ENCODE measurements around the gene NUP205. TPM values are rescaled to one million over a fixed set of nuclear protein-coding genes. Genes with fewer than 3 reads are reported as not detected.
A peak's percentile ranks its signal among the peaks of the same experiment; 100 is the strongest.

Gene NUP205, protein sequence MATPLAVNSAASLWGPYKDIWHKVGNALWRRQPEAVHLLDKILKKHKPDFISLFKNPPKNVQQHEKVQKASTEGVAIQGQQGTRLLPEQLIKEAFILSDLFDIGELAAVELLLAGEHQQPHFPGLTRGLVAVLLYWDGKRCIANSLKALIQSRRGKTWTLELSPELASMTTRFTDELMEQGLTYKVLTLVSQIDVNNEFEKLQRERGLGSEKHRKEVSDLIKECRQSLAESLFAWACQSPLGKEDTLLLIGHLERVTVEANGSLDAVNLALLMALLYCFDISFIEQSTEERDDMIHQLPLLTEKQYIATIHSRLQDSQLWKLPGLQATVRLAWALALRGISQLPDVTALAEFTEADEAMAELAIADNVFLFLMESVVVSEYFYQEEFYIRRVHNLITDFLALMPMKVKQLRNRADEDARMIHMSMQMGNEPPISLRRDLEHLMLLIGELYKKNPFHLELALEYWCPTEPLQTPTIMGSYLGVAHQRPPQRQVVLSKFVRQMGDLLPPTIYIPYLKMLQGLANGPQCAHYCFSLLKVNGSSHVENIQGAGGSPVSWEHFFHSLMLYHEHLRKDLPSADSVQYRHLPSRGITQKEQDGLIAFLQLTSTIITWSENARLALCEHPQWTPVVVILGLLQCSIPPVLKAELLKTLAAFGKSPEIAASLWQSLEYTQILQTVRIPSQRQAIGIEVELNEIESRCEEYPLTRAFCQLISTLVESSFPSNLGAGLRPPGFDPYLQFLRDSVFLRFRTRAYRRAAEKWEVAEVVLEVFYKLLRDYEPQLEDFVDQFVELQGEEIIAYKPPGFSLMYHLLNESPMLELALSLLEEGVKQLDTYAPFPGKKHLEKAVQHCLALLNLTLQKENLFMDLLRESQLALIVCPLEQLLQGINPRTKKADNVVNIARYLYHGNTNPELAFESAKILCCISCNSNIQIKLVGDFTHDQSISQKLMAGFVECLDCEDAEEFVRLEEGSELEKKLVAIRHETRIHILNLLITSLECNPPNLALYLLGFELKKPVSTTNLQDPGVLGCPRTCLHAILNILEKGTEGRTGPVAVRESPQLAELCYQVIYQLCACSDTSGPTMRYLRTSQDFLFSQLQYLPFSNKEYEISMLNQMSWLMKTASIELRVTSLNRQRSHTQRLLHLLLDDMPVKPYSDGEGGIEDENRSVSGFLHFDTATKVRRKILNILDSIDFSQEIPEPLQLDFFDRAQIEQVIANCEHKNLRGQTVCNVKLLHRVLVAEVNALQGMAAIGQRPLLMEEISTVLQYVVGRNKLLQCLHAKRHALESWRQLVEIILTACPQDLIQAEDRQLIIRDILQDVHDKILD (N-terminal part only)
- 32.3 and 35.4 TPM in 2 replicates for polyA plus RNA-seq
- polyA minus RNA-seq: 63.9 and 67.4 TPM in 2 replicates

DNA sequence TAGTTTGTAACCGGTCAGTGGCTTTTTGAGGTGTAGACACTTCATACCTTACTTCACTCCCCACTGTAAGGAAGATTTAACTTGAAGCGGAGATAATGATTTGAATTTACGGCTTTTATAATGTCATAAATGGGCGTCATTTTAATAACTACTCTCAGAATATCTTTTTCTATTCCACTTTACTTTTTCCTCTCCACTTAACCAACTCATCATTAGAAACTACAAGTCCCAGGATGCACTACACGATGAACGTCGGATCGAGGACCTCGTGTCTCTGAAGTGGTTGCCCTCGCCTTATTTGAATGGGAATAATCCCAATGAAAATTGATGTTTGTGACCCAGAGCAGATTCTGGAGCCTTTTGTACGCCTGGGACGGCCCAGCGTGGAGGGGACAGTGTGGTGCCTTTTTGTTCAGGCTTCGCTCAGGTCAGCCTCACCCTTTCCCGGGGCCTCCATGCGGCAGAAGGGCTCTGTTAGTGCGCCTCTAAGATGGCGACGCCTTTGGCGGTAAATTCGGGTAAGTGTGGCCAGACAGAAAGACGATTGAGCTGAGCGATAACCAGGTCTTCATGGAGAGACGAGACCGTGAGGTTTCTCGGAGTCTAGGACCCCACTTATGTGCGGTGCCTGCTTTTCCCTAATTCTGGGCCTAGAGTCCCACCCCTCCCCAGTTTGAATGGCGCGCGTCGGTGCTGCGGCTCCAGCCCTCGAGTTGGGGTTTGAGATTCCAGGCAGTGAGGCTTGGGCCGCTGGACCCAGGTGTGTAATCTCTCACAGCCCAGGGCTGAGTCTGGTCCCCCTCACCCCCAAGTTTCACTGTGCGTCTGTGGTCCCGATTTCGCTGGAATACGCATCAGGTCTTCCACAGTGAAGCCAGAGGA lies at the start of gene NUP205:
Gene NUP205, plus strand, starts transcription at position 463 of the 882 bp plus-strand sequence. Its CDS starts 28 bp downstream, at position 491.
- H3K9me2 ChIP-seq (ENCODE audit: insufficient read depth, low read length): no peaks in the 10 kb centered on the region
- peak within 1 kb of the TSS; percentile 86 for H3K9ac ChIP-seq (ENCODE audit: low read length)
- H3K4me3 ChIP-seq (ENCODE audit: low read length): peak within 1 kb of the TSS; percentile 92
- no peaks in the 10 kb centered on the region for H3K27me3 ChIP-seq (ENCODE audit: insufficient read depth, low read depth, low read length)
- peaks cover 9% of the 10 kb centered on the region for H3F3A ChIP-seq (ENCODE audit: insufficient read depth, low read length, poor library complexity, severe bottlenecking)
- peak within 1 kb of the TSS; percentile 91 for H3K27ac ChIP-seq (ENCODE audit: low read length)
- peak; percentile 55 for TF ChIP-seq EP300 (conservative IDR thresholded peaks at IDR 0.05; ENCODE audit: poor library complexity, severe bottlenecking)
- no peak for TF ChIP-seq EZH2 (IDR thresholded peaks at IDR 0.05; ENCODE audit: borderline replicate concordance, insufficient read depth, low read length, poor library complexity, severe bottlenecking)
- TF ChIP-seq SMC3 (conservative IDR thresholded peaks at IDR 0.05; ENCODE audit: poor library complexity): no peak
- TF ChIP-seq, protein P1, sequence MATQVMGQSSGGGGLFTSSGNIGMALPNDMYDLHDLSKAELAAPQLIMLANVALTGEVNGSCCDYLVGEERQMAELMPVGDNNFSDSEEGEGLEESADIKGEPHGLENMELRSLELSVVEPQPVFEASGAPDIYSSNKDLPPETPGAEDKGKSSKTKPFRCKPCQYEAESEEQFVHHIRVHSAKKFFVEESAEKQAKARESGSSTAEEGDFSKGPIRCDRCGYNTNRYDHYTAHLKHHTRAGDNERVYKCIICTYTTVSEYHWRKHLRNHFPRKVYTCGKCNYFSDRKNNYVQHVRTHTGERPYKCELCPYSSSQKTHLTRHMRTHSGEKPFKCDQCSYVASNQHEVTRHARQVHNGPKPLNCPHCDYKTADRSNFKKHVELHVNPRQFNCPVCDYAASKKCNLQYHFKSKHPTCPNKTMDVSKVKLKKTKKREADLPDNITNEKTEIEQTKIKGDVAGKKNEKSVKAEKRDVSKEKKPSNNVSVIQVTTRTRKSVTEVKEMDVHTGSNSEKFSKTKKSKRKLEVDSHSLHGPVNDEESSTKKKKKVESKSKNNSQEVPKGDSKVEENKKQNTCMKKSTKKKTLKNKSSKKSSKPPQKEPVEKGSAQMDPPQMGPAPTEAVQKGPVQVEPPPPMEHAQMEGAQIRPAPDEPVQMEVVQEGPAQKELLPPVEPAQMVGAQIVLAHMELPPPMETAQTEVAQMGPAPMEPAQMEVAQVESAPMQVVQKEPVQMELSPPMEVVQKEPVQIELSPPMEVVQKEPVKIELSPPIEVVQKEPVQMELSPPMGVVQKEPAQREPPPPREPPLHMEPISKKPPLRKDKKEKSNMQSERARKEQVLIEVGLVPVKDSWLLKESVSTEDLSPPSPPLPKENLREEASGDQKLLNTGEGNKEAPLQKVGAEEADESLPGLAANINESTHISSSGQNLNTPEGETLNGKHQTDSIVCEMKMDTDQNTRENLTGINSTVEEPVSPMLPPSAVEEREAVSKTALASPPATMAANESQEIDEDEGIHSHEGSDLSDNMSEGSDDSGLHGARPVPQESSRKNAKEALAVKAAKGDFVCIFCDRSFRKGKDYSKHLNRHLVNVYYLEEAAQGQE (IDR thresholded peaks at IDR 0.05; ENCODE audit: borderline replicate concordance): peak; percentile 55
- peak; percentile 63 for TF ChIP-seq TAF1 (IDR thresholded peaks at IDR 0.05; ENCODE audit: low read depth)
- TF ChIP-seq RAD21 (conservative IDR thresholded peaks at IDR 0.05): peak; percentile 12
- TF ChIP-seq MXI1 (conservative IDR thresholded peaks at IDR 0.05; ENCODE audit: poor library complexity, severe bottlenecking): peak; percentile 94
- TF ChIP-seq POLR2AphosphoS5 (IDR thresholded peaks at IDR 0.05): peak; percentile 87
- H3K79me2 ChIP-seq (replicated peaks; ENCODE audit: insufficient read depth, low read length): peaks cover 29% of the 10 kb centered on the region
- no peaks in the 10 kb centered on the region for H3K9me3 ChIP-seq (ENCODE audit: low read length)
- peak within 1 kb of the TSS; percentile 79 for H3K4me2 ChIP-seq (ENCODE audit: low read length)
- H4K20me1 ChIP-seq (ENCODE audit: insufficient read depth): no peaks in the 10 kb centered on the region
- peak within 1 kb of the TSS; percentile 95 for H2AFZ ChIP-seq (ENCODE audit: low read depth, low read length)
- H3K36me3 ChIP-seq (ENCODE audit: insufficient read depth, low read length): no peaks in the 10 kb centered on the region
